GM12872 (cell line): Measurements from ENCODE around the gene MEIOB.

Experiments used
- TF ChIP-seq, protein P1 (sequence below): IDR thresholded peaks from 3 replicates; pipeline ENCODE4 v1.5.1; 2011; ENCODE audit warnings: low read depth, mild to moderate bottlenecking, low read length, moderate library complexity; ENCODE audit not compliant: insufficient read depth

MEIOB gene

DNA sequence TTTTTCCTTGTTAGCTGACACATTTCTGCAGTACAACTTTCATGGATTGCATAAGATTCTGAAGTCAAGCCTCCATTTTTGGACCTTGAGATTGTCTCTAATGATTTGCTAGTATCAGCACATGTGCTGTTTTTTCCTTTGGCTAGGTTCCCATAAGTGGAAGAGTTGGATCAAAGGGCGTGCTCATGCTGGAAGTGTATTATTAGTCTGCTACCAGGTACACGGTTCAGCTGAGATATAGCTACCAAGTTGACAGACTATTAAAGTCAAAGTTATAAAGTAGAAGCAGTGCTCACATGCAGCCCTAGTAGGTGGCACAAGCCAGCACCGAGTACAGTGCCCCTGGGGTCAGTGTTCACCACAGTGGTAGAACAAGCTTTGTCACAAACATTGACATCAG, 41.8 kb downstream of the MEIOB start:
- TF ChIP-seq, protein P1, sequence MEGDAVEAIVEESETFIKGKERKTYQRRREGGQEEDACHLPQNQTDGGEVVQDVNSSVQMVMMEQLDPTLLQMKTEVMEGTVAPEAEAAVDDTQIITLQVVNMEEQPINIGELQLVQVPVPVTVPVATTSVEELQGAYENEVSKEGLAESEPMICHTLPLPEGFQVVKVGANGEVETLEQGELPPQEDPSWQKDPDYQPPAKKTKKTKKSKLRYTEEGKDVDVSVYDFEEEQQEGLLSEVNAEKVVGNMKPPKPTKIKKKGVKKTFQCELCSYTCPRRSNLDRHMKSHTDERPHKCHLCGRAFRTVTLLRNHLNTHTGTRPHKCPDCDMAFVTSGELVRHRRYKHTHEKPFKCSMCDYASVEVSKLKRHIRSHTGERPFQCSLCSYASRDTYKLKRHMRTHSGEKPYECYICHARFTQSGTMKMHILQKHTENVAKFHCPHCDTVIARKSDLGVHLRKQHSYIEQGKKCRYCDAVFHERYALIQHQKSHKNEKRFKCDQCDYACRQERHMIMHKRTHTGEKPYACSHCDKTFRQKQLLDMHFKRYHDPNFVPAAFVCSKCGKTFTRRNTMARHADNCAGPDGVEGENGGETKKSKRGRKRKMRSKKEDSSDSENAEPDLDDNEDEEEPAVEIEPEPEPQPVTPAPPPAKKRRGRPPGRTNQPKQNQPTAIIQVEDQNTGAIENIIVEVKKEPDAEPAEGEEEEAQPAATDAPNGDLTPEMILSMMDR: no peak

DNA sequence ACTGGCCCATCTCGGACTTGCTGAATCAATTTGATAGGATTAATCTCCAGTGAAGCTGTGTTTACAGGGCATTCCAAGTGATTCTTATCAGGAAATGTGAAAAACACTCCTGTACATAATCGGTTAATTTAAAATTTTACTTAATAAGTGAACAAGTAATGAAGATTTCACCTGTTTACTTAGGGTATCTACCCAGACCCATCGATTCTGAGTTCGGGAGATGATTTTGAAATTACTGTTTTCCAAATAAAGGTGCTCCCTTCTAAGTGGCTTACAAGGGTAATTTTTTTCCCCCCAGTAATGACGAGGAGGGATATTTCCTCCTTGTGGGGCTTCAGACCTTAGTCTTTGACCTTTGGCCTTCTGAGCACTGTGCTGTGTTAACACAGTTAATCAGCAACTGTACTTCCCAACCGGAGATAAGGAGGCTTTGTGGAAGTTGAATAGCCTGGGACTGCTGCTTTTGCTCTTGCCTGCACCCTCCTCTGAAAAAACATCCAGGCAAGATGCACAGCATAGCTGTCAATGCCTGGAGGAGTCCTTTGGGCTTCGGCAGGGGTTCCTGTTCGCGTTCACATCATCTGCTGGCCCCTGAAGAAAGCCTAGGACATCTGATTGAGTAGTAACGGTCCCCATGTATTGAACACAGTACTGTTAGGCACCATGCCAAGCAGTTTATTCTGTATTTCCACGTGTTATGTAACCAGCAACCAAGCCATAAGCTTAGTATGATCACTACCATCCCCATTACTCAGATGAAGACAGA, 43.1 kb downstream of the MEIOB start:
- TF ChIP-seq, protein P1: no peak

DNA sequence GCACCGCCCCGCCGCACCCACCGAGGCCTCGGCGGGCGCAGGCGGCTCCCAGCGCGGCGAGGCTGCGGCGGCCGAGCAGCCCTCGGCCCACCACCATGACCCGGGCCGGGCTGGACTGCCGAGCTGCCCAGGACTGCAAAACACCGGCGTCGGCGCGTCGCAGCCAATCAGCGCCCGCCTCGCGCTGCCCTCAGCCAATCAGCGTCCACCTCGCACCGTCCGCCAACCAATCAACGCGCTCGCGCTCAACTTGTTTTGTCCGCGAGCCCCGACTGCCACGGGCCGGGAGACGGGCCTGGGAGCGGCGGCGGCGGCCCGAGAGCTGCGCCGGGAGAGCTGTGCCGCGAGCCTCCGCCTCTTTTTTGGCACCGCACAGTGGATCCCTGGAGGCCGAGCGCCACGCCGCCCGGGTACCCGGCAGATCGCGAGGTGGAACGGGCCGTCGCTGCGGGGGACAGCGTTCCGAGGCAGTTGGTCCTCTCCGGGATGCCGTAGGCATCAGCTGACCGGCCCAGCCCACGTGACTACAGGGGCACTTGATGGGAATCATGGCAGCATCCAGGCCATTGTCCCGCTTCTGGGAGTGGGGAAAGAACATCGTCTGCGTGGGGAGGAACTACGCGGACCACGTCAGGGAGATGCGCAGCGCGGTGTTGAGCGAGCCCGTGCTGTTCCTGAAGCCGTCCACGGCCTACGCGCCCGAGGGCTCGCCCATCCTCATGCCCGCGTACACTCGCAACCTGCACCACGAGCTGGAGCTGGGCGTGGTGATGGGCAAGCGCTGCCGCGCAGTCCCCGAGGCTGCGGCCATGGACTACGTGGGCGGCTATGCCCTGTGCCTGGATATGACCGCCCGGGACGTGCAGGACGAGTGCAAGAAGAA, 45.0 kb downstream of the MEIOB start, which contains the start of the genes FAHD1 and HAGH:
TSS of gene FAHD1 (plus strand) at position 516 of the 883 bp plus-strand sequence. CDS start at position 549, 33 bp downstream.
TSS of gene HAGH (minus strand) at position 135 of the 883 bp plus-strand sequence. CDS start at position 97, 38 bp downstream.
- TF ChIP-seq, protein P1: no peak

DNA sequence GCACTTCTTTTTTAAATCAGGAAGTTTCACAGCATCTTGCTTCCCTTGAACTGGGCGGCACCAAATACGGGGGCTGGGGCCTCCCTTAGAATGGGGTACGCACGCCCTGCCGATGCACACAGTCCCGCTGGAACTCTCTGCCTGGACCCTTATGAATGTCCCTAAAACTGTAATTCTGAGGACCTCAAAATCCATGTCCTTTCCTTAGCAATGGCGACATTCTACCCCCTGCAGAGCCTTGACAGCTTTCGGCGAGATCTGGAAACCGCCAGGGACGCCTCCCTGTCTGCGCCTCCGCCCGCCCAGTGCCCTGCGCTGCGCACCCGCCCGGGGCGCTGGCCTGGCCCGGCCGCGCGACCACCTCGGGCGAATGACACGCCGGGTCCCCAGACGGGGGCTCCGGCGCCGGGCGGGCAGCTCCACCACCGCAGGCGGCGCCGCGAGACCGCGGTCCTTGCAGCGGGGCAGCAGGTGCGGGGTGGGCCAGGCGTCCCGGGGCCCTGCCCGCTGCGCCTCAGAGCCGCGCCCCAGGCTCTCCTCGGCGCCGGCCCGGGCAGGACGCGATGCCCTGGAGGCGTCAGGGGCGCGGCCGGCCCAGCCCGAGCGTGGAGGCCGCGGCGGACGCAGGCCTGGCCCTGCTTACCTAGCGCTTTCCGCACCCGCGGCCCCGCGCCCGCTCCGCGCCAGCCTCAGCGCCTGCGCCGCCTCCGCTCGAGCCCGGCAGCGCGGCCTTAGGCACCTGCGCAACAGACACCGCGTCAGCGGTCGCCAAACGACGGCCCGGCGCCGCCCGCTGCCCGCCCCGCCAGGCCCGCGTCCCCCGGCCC, 45.9 kb downstream of the MEIOB start:
- TF ChIP-seq, protein P1: no peak

DNA sequence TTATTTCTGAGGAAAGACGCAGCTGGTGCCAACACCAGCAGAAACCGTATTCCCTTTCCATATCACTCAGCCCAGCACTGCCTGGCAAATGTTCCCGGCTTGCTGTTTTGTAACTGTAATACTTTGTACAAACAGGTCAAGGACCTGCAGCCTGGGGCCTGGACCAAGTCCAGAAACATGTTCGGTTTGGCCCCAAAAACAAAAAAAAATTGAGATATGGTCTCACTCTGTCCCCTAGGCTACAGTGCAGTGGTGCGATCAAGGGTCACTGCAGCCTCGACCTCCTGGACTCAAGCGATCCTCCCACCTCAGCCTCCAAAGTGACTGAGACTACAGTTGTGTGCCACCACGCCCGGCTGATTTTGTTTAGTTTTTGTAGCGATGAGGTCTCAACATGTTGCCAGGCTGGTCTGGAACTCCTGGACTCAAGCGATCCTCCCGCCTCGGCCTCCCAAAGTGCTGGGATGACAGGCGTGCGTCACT, 46.5 kb downstream of the MEIOB start:
- TF ChIP-seq, protein P1: no peak

DNA sequence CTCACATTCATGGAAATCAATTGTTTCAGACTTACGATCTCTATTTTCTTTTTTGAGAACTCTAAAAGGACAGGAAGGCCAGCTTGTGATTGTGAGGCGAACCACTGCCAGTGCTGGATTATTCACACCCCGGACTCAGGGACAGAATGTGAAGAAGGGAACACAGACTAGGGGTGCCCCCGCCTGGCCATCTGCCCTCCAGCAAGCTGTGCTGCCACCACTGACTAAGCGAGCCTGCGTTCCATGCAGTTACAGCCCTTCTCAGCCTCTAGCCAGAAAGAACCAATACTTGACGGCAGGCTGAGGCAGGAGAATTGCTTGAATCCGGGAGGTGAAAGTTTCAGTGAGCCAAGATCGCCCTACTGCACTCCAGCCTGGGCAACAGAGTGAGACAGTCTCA, 48.1 kb downstream of the MEIOB start:
- TF ChIP-seq, protein P1: peak; percentile 31; the same call in 2 of the 3 replicates
